ENCODE data around the gene EXOSC1.
"Not testable (repeated sequence)": the region's sequence is repeated elsewhere in the genome, so short reads cannot be mapped to it uniquely, and the experiment has no call there.

EXOSC1 gene

DNA sequence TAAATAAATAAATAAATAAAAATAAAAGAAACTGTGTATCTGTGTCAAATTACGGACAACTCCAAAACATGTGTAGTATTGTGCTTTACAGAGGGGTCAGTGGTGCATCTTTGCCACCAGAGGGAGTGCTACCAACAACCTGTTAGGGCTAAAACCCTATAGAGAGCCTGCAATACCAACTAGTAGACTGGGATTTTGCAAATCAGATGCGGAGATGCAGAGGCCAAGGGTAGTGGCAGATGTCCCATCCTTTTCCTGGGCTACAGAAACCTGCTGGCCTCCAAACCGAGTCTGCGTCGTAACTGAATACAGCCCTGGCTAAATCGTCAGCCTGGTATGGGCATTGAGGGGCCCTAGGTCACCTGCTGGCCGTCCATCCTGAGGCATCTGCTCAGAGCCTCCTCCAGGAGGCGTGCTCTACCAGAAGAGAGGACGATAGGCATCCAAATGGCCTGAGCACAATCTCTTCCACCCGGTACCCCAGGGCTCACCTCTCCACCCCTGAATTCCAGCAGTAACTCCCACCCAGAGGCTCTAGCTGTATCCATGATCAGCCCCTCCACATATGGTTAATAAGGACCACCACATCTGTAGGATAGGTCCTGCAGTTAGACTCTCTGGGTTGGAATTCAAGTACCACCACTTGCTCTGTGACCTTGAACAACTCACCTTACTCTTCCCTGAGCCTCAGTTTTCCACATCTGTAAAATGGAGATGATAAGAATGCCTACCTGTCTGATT, 38.4 kb downstream of the EXOSC1 start:
- peak; percentile 73 for DNase-seq

DNA sequence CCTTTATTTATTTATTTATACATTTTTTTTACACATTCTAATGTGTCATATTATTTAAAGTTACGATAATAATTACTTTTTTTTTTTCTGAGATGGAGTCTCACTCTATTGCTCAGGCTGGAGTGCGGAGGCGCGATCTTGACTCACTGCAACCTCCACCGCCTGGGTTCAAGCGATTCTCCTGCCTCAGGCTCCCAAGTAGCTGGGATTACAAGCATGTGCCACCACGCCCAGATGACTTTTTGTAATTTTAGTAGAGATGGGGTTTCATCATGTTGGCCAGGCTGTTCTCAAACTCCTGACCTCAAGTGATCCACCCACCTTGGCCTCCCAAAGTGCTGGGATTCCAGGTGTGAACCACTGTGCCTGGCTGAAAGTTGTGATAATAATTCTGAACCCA, 39.3 kb downstream of the EXOSC1 start:
- DNase-seq = not testable (repeated sequence)

DNA sequence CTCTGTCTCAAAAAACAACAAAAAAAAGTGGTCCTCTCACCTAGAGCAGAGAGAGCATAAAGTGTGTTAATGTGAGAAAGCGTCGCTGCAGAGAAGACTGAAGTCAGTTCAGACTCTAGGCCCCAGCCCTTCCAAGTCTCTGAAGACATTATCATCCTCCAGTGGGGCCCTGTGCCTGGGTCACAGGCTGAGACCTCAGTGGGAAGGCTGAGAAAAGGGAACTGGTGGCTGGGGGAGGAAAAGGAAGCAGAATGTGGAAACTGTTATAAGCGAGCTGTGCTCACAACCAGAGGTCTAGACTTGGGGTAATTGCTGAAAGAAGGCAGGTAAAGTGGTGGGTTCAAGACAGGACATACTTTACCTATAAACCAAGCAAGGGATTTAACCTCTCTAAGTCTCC, 39.7 kb downstream of the EXOSC1 start:
- DNase-seq = no peak

DNA sequence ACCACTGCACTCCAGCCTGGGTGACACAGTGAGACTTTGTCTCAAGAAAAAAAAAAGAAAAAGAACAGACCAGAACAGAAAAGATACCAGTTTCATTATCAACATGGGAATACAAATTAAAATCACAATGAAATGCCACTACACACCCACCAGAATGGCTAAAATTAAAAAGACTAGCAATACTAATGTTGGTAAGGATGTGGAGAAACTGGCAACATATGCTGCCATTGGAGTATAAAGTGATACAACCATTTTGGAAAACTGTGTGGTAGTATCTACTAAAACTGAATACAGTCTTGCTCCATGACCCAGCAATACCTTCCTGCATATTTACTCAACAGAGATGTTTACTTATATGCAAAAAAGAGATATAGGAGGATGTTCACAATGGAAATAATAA, 41.8 kb downstream of the EXOSC1 start:
- DNase-seq = no peak

DNA sequence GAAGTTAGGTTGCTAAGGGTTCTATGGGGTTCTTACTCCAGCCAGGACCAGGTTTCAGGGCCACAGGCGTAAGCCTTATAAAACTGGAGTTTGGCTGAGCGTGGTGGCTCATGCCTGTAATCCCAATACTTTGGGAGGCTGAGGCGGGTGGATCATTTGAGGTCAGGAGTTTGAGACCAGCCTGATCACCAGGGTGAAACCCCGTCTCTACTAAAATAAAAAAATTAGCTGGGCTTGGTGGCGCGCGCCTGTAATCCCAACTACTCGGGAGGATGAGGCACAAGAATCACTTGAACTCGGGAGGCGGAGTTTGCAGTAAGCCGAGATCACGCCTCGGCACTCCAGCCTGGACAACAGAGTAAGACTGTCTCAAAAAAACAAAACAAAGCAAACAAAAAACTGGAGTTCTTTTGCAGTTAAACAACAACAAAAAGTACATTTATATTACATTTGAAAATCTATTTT, 44.3 kb downstream of the EXOSC1 start:
- no peak for DNase-seq

DNA sequence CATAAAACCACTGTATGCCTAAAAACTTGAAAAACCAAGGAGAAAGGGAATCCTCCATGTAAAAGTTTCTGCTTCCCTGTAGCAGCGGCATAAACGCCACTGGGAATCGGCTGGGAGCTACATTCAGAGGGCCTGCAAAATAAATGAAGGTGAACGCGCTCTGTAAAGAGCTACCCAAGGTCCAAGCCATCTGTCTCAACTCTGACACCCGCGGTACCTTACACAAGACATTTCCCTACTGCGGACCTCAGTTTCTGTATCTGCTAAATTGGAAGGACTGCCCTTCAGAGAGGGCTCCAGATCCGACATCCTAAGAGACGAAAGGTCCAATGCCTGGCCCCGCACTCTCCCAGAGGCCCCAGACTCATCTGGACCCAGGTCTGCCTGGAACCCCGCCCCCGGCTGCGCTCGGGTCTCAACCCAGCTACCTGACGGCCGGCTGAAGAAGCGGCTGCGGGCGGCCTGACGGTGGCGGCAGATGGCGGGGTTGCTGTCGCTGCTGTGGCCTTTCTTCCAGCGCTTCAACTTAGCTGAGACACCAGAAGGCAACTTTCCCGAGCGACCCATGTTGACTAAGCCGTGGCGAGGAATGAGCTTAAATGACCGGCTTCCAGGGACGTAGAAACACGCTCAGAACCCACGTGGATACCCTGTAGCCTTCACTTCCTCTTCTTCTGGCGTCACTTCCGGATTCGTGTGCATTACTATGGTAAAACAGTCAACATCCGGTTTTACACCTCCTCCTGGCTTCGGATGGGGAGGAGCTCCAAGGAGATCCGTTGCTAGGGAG, 44.9 kb downstream of the EXOSC1 start, which contains the start of gene RRP12:
TSS of gene RRP12 (minus strand) at position 676 of the 790 bp plus-strand sequence. CDS start at position 567, 109 bp downstream.
- DNase-seq = peak; percentile 99

DNA sequence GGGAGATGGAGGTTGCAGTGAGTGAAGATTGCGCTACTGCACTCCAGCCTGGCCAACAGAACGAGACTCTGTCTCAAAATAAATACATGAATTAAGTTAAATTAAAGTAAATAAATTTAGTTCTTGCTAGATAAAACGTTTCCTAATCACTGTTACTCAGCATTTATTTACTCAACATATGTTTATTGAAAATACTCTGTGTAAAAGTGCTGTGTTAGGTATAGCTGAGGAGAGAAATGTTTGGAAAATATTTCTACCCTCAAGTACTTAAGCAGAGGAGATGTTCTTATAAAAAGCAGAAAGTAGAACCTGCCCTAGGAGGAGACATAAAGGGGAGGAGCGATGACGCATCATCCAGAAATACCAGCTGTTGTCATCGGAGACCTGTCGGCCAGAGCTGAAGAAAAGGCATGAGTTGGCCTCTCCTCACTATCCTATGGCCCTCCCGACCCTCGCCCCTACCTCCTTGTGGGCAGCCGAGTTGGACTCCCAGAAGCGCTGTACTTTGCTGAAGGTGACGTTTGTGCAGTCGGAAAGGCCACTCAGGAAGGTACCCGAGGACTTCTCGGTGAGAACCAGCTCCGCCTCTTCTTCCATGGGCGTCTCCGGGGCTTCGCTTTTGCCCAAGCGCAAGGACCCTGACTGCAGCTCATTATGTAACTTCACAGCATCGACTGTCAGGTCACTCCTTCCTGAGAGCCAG, 45.8 kb downstream of the EXOSC1 start:
- peak; percentile 59 for DNase-seq

DNA sequence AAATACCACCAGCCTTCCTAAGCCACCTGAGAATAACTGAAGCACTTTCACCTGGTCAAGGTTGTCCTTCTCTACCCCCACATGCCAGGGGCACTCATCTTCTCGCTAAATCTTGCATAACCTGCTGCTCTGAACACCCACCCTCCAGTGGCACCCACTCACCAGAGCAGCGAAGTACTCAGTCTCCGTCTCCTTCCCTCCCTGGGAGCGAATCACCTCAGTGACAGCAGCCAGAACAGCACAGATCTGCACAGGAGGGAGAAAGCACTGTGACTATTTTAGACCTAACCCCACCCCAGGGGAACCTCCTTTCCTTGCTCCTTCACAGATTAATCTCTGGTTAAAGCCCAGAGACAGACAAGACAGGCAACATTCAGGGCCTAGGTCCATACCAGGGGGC, 49.8 kb downstream of the EXOSC1 start:
- no peak for DNase-seq

DNA sequence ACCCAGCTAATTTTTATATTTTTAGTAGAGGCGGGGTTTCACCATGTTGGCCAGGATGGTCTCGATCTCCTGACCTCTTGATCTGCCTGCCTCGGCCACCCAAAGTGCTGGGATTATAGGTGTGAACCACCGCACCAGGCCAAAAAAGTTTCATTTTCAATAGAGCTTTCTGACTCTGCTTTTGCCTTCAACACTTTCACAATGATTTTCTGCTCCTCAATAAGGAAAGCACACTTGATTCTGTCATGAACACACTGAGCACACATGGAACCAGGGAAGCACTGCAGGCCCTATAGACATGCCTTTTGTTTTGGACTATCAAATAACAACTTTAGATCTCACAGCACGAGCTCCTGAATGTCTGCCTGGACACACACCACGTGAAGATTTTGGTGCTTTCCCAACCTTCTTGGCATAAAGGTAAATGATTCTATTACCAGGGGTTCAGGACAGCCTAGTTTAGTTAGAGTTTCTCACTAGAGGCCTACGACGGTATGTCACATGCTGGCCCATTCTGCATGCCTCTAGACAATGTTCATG, 52.7 kb downstream of the EXOSC1 start:
- DNase-seq = no peak

DNA sequence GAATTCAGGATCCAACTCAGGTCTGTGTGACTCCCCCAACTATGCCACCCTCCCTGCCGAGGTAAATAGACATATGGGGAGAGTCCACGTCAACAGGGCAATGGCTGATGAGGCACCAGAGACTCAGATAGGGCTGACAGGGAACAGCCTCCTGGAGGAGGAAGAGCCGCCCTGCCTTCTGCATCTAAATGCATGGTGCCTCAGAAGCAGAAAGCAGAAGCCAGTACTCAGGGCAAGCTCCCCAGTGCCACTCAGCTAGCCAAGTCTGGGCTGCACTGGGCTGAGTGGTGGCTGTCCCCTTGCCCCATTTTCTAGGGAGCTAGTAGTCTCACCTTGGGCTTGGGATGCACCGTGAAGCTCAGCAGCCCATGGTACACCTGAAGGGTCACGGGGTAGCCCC, 55.7 kb downstream of the EXOSC1 start:
- no peak for DNase-seq

DNA sequence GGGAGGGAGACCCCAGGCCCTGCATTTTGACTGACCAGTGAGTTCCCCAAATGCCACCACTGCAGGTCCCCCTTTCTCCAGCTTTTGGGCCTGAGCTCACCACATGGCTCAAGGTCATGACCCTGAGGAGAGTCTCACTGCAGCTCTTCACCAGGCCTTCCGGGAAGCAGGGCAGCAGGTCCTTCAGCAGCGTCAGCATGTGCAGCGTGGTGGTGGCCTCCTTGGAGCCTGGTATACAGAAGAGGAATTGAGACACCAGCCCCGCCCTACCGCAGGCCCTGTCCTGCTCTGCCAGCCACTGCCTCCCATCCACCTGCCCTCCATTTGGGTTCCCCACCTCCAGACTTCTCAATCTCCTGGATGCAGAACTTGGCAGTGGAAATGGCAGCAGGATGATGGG, 57.7 kb downstream of the EXOSC1 start:
- no peak for DNase-seq

All from fibroblast of skin of right biceps (primary cell).